Left lung (tissue), 10 donors: Measurements from ENCODE around the gene SLC23A3. TPM values are rescaled to one million over a fixed set of nuclear protein-coding genes. Genes with fewer than 3 reads are reported as not detected.

Experiments
- ATAC-seq: fragments of 200-7000 bp; cut with Tn5 transposase; one replicate; pipeline ENCODE4 v1.9.1; 2020; ENCODE audit warnings: moderate library complexity
- DNase-seq, 4 donors: peaks; one replicate each; pipeline ENCODE4 v3.0.0-alpha.2; 2013 to 2020
- H3K27ac ChIP-seq, 2 donors: fragments of 200-600 bp; sonication (generic) in 1 of 2; one replicate each; pipeline versions ENCODE4 v1.5.0 to v1.8.0; 2020 to 2021
- H3K27me3 ChIP-seq, 2 donors: fragments of 200-600 bp; sonication (generic) in 1 of 2; one replicate each; pipeline versions ENCODE4 v1.5.0 to v1.8.0; 2020 to 2021
- H3K36me3 ChIP-seq, 2 donors: fragments of 200-600 bp; sonication (generic) in 1 of 2; one replicate each; pipeline versions ENCODE4 v1.5.0 to v1.8.0; 2020 to 2021
- H3K4me1 ChIP-seq, 2 donors: fragments of 200-600 bp; one replicate each; pipeline ENCODE4 v1.8.0; 2021
- H3K4me3 ChIP-seq, 2 donors: fragments of 200-600 bp; sonication (generic) in 1 of 2; one replicate each; pipeline versions ENCODE4 v1.5.0 to v1.8.0; 2020 to 2021; ENCODE audit warnings: mild to moderate bottlenecking in 1 of 2
- H3K9me3 ChIP-seq, 2 donors: fragments of 200-600 bp; sonication (generic) in 1 of 2; one replicate each; pipeline versions ENCODE4 v1.5.0 to v1.8.0; 2020 to 2021
- CTCF ChIP-seq, 2 donors: fragments of 200-600 bp; sonication (generic) in 1 of 2; IDR thresholded peaks; one replicate each; pipeline versions ENCODE4 v1.5.0 to v1.8.0; 2021; ENCODE audit warnings: antibody characterized with exemption in 2 of 2
- intact Hi-C, 2 donors: fragments of 100-400 bp; cut with DNase I; formaldehyde crosslinking; loops; one replicate each; pipeline versions ENCODE4 v1.11.2 to v1.14.2; 2022
- polyA plus RNA-seq, 6 donors: library from polyadenylated mRNA; unstranded; fragments of 120-200 nt; gene quantifications; one replicate each; pipeline ENCODE4 v1.2.1, GENCODE V29; 2013; ENCODE audit not compliant: insufficient read length in 6 of 6
- total RNA-seq, 2 donors: library from RNA; stranded (reverse); fragmentation: NEBNext Ultra II Directional; extraction: Animal tissue kit (Norgen Biotek cat#: 25700); gene quantifications; one replicate each; pipeline ENCODE4 v1.2.1, GENCODE V29; 2021
- donor health status: DM: no; HTN: yes; CAD: no.
- donor health status: DM: no; HTN: no; CAD: no.

SLC23A3 gene
- total and polyA plus RNA-seq, 8 donors = 2.6 to 5.5 (median 4.3) TPM

GRCh38 chr2:219123356-219124135 is 46.3 kb downstream of the SLC23A3 start:
- Histone ChIP-seq H3K27me3 (no peaks in the 10 kb centered on the region), H3K36me3 (no peaks in the 10 kb centered on the region), H3K4me3 (no peak overlapping the region), H3K9me3 (no peaks in the 10 kb centered on the region), H3K27ac (no peak overlapping the region), H3K4me1 (peaks cover 16 to 24% of the 10 kb centered on the region in 2 donors)
- intact Hi-C loops = loop anchor here in 1 of 2 donors (10.0 kb wide), 1 partner anchor 69 kb away; no protein-coding TSS in a partner anchor
- no peak for TF ChIP-seq CTCF (IDR thresholded peaks at IDR 0.05)
- ATAC-seq (no peak), DNase-seq (no peak)

GRCh38 chr2:219122202-219122980 is 47.4 kb downstream of the SLC23A3 start:
- peaks cover 16 to 24% of the 10 kb centered on the region in 2 donors for H3K4me1 ChIP-seq

GRCh38 chr2:219120082-219120481 is 49.7 kb downstream of the SLC23A3 start:
- H3K4me3 ChIP-seq = no peak overlapping the region
- peaks cover 16 to 21% of the 10 kb centered on the region in 2 donors for H3K4me1 ChIP-seq
- intact Hi-C loops = loop anchor here in 1 of 2 donors (10.0 kb wide), 1 partner anchor 65 kb away; no protein-coding TSS in a partner anchor
- H3K27me3 ChIP-seq = no peaks in the 10 kb centered on the region
- H3K36me3 ChIP-seq = no peaks in the 10 kb centered on the region
- ATAC-seq (no peak), DNase-seq (no peak)
- no peak overlapping the region for H3K27ac ChIP-seq
- TF ChIP-seq CTCF (IDR thresholded peaks at IDR 0.05) = no peak
- no peaks in the 10 kb centered on the region for H3K9me3 ChIP-seq

More at GRCh38 chr2:219122202-219122980, 47.4 kb downstream of the SLC23A3 start:
- H3K27me3 ChIP-seq = no peaks in the 10 kb centered on the region
- ATAC-seq = peak; percentile 43
- DNase-seq = peak in 1 of 4 donors; percentile 42
- no peaks in the 10 kb centered on the region for H3K9me3 ChIP-seq
- no peak overlapping the region for H3K4me3 ChIP-seq
- H3K27ac ChIP-seq = peak overlapping the region; percentile 35 to 53
- no peaks in the 10 kb centered on the region for H3K36me3 ChIP-seq
- no peak for TF ChIP-seq CTCF (IDR thresholded peaks at IDR 0.05)
- intact Hi-C loops = loop anchor here in 1 of 2 donors (10.0 kb wide), 1 partner anchor 68 kb away; no protein-coding TSS in a partner anchor

GRCh38 chr2:219119422-219120043 is 50.3 kb downstream of the SLC23A3 start:
- ATAC-seq (peak; percentile 67), DNase-seq (peak in 3 of 4 donors; percentile 61 to 66 (median 65))
- no peaks in the 10 kb centered on the region for H3K27me3 ChIP-seq
- no peaks in the 10 kb centered on the region for H3K9me3 ChIP-seq
- peaks cover 13 to 16% of the 10 kb centered on the region in 2 donors for H3K4me1 ChIP-seq
- intact Hi-C loops = loop anchor here in 1 of 2 donors (10.0 kb wide), 1 partner anchor 65 kb away; no protein-coding TSS in a partner anchor
- TF ChIP-seq CTCF (IDR thresholded peaks at IDR 0.05) = peak; percentile 58 to 70
- H3K27ac ChIP-seq = no peak overlapping the region
- no peaks in the 10 kb centered on the region for H3K36me3 ChIP-seq
- H3K4me3 ChIP-seq = no peak overlapping the region
